PFSK-1 (cell line): ENCODE data around the gene USP34.

Experiments
- FOXP2 ChIP-seq: optimal IDR thresholded peaks from 2 replicates; pipeline ENCODE3; 2011; ENCODE audit warnings: borderline replicate concordance, control low read depth, inconsistent platforms; ENCODE audit not compliant: insufficient read depth; ENCODE audit errors: extremely low read length, extremely low read depth
- POLR2AphosphoS5 ChIP-seq: IDR thresholded peaks from 2 replicates; pipeline ENCODE4 v1.6.1; 2012; ENCODE audit warnings: low read depth, mild to moderate bottlenecking, control low read depth, low read length, moderate library complexity
- SIN3A ChIP-seq: IDR thresholded peaks from 2 replicates; pipeline ENCODE4 v1.6.1; 2012; ENCODE audit warnings: mild to moderate bottlenecking, low read length, moderate library complexity, borderline replicate concordance; ENCODE audit not compliant: insufficient read depth
- TAF1 ChIP-seq: IDR thresholded peaks from 2 replicates; pipeline ENCODE4 v1.6.1; 2012; ENCODE audit warnings: low read length, control low read depth, borderline replicate concordance; ENCODE audit not compliant: insufficient read depth
- TF ChIP-seq, protein P1 (sequence below), 2 experiments: IDR thresholded peaks; 2 replicates each; pipeline versions ENCODE4 v1.6.1 to v1.8.0; 2011 to 2012; ENCODE audit warnings: low read depth in 2 of 2, low read length in 2 of 2, control low read depth in 1 of 2, inconsistent platforms in 1 of 2, mild to moderate bottlenecking in 1 of 2, moderate library complexity in 1 of 2; ENCODE audit not compliant: insufficient read depth in 1 of 2

DNA sequence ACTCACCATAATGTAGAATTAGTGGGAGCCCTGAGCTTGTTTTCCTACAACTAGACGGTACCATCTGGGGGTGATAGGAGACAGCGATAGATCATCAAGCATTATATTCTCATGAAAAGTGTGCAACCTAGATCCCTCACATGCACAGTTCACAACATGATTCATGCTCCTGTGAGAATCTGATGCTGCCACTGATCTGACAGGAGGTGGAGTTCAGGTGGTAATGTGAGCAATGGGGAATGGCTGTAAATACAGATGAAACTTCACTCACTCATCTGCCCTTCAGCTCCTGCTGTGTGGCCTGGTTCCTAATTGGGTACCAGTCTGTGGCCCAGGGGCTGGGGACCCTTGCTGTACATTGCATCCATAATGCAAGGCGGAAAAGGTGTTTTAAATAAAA lies 60.7 kb downstream of the USP34 start:
- TF ChIP-seq FOXP2 (no peak), POLR2AphosphoS5 (no peak), SIN3A (no peak), TAF1 (no peak)
- TF ChIP-seq, protein P1, sequence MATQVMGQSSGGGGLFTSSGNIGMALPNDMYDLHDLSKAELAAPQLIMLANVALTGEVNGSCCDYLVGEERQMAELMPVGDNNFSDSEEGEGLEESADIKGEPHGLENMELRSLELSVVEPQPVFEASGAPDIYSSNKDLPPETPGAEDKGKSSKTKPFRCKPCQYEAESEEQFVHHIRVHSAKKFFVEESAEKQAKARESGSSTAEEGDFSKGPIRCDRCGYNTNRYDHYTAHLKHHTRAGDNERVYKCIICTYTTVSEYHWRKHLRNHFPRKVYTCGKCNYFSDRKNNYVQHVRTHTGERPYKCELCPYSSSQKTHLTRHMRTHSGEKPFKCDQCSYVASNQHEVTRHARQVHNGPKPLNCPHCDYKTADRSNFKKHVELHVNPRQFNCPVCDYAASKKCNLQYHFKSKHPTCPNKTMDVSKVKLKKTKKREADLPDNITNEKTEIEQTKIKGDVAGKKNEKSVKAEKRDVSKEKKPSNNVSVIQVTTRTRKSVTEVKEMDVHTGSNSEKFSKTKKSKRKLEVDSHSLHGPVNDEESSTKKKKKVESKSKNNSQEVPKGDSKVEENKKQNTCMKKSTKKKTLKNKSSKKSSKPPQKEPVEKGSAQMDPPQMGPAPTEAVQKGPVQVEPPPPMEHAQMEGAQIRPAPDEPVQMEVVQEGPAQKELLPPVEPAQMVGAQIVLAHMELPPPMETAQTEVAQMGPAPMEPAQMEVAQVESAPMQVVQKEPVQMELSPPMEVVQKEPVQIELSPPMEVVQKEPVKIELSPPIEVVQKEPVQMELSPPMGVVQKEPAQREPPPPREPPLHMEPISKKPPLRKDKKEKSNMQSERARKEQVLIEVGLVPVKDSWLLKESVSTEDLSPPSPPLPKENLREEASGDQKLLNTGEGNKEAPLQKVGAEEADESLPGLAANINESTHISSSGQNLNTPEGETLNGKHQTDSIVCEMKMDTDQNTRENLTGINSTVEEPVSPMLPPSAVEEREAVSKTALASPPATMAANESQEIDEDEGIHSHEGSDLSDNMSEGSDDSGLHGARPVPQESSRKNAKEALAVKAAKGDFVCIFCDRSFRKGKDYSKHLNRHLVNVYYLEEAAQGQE (IDR thresholded peaks at IDR 0.05; ENCODE audit: insufficient read depth in 1 of 2, low read depth in 2 of 2, low read length in 2 of 2): no peak
